HG02970 (cell line): ENCODE measurements around the gene SLC12A4.
A peak's percentile ranks its signal among the peaks of the same experiment; 100 is the strongest.
"Not testable (repeated sequence)": the region's sequence is repeated elsewhere in the genome, so short reads cannot be mapped to it uniquely, and the experiment has no call there.

Source experiments
- ATAC-seq: cut with Tn5 transposase; IDR thresholded peaks from one replicate; pipeline ENCODE4 v1.9.1; 2021; ENCODE audit warnings: mild to moderate bottlenecking, moderate library complexity, moderate number of reproducible peaks; ENCODE audit not compliant: unreplicated experiment, low FRiP score

Gene SLC12A4

GRCh38 chr16:67968400-67969253 is at the start of gene SLC12A4:
Gene SLC12A4, minus strand, starts transcription at chr16:67968637. Its CDS starts 84 bp downstream, at chr16:67968553.
- peak; percentile 60 for ATAC-seq

GRCh38 chr16:68015681-68016080 is 47.2 kb upstream of the SLC12A4 start, which contains the start of gene DPEP2NB:
Gene DPEP2NB, minus strand, starts transcription at chr16:68015911. Its CDS starts 141 bp downstream, at chr16:68015770.
- no peak for ATAC-seq

GRCh38 chr16:68013440-68013839 is 45.0 kb upstream of the SLC12A4 start:
- ATAC-seq = no peak

GRCh38 chr16:68009872-68010271 is 41.4 kb upstream of the SLC12A4 start:
- ATAC-seq = not testable (repeated sequence)

GRCh38 chr16:68009157-68009735 is 40.8 kb upstream of the SLC12A4 start:
- no peak for ATAC-seq

- ATAC-seq = no peak
Observed at GRCh38 chr16:68005786-68006286, 37.4 kb upstream of the SLC12A4 start.

GRCh38 chr16:68005211-68005610 is 36.8 kb upstream of the SLC12A4 start:
- no peak for ATAC-seq

- ATAC-seq = no peak
Observed at GRCh38 chr16:68003031-68003430, 34.6 kb upstream of the SLC12A4 start.

- ATAC-seq = no peak
Observed at GRCh38 chr16:68000450-68000849, 32.0 kb upstream of the SLC12A4 start.

- ATAC-seq = no peak
Observed at GRCh38 chr16:67999985-68000384, 31.5 kb upstream of the SLC12A4 start.

GRCh38 chr16:67998779-67999688 is 30.6 kb upstream of the SLC12A4 start, which contains the start of gene DPEP2:
Gene DPEP2, minus strand, starts transcription at chr16:67999484. Its CDS starts 6,272 bp downstream, at chr16:67993212.
- not testable (repeated sequence) for ATAC-seq

- ATAC-seq = not testable (repeated sequence)
Observed at GRCh38 chr16:67998231-67998778, 29.9 kb upstream of the SLC12A4 start.

GRCh38 chr16:67996666-67997065 is 28.2 kb upstream of the SLC12A4 start:
- no peak for ATAC-seq

GRCh38 chr16:67995423-67995822 is 27.0 kb upstream of the SLC12A4 start:
- no peak for ATAC-seq

- ATAC-seq = not testable (repeated sequence)
Observed at GRCh38 chr16:67994040-67994408, 25.6 kb upstream of the SLC12A4 start.

- ATAC-seq = no peak
Observed at GRCh38 chr16:67993207-67994039, 25.0 kb upstream of the SLC12A4 start.

GRCh38 chr16:67992661-67993206 is 24.3 kb upstream of the SLC12A4 start:
- ATAC-seq = no peak

GRCh38 chr16:67990018-67990386 is 21.6 kb upstream of the SLC12A4 start:
- ATAC-seq = no peak
